Left renal cortex interstitium (tissue), 4 donors: ENCODE measurements around the gene FAM221B. TPM values are rescaled to one million over a fixed set of nuclear protein-coding genes. Genes with fewer than 3 reads are reported as not detected.

ENCODE experiments used
- DNase-seq, 4 donors: peaks; one replicate each; pipeline ENCODE4 v3.0.0-alpha.2; 2013; ENCODE audit warnings: low read depth in 4 of 4, low spot score in 2 of 4, missing footprints in 1 of 4
- polyA plus RNA-seq, 4 donors: library from polyadenylated mRNA; unstranded; fragments of 120-200 nt; gene quantifications; one replicate each; pipeline ENCODE4 v1.2.1, GENCODE V29; 2013; ENCODE audit not compliant: insufficient read length in 4 of 4

Gene FAM221B, protein sequence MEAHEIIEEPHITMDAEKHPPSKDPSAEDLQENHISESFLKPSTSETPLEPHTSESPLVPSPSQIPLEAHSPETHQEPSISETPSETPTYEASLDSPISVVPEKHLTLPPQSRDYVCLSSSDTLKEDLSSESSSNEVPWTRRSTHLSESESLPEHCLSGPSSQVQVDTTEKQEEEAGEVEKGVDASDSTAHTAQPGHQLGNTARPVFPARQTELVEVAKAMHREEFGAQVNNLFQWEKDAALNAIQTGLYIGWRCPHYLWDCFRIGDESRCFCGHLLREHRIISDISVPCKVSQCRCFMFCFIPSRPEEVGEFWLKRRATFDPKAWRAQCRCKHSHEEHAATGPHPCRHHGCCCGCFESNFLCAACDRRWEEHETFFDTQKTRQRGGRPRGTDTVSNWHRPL
- under 1 TPM in 3 of 4 donors, not detected in 1; 0.08 to 0.60 (median 0.22) TPM for polyA plus RNA-seq

DNA sequence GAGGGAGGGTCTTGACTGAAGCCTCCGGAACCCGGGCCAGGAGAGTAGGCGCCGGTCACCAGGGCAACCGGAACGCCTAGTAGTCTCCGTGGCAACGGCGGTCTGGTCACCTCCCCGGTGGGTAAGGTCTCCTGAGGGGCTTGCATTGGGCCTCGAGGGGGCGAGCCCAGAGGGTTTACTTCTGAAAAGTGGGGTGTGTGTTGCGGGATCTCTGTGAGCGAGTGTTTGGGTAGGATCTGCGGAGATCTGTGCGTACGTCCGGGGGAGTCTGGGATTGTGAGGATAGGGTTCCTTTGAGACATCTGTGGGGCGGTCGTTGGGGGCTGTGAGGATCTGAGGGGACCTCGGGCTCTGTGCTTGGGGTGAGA is at the start of gene FAM221B:
Gene FAM221B (minus strand): TSS at position 17 of the 368 bp plus-strand sequence. CDS start 2,571 bp downstream, outside the sequence.
- peak in 1 of 4 donors; percentile 29 for DNase-seq

DNA sequence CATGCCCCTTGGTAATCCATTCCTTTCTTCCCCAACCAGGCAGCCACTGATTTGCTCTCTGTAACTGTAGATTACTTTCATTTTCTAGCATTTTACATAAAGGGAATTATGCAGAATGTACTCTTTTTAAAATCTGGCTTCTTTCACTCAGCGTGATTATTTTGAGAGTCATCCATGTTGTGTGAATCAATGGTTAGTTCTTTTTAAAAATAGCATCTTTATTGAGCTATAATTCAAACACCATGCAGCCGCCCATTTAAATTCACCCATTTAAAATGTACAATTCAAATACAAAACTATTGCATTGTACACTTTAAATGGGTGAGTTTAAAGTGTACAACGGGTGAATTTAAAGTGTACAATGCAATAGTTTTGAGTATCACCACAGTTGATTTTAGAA is 44.0 kb upstream of the FAM221B start:
- no peak for DNase-seq

DNA sequence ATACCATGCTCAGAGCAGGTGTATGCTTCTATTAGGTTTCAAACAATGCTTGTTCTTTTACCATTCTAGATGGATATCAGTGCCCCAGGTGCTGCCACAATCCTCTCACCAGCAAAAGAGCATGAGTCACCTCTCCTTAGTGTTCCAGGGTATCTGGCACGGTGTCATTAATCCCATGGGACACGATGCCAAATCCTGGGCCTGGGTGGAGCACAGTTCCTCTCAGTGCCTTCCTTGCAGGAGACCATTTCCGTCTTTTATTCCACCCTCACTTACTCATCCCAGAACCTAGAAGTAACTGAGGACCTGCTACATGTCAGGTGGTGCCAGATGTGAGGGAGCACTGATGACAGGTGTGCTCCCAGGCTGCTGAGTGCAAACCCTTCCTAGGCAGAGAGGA is 43.0 kb upstream of the FAM221B start:
- no peak for DNase-seq

DNA sequence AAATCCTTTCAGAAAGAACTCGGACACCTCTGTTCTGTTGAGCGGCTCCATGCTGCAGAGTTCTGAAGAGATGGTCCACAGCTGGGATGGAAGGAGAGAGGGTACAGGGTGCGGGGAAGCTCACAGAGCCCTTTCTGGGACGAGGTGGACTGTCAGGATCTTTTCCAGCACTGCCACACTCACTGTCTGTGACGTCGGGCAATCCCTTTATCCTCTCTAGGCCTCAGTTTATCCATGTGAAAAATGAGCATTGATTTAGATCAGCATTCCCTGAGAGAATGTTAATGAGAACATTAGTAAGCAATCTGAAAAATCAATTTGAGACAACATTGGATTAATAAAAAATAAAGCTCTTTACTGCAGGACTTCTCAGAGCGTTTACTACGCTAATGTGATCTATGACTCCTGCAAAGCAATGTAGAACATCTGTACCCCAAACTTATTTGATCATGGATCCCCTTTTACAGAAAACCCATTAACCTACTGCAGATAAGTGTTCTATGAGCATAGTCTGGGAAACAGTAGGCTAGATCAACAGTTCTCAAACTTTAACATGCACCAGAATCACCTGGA is 41.9 kb upstream of the FAM221B start, which contains the start of gene OR13J1:
Gene OR13J1 (minus strand): TSS at position 51 of the 573 bp plus-strand sequence. CDS start 0 bp downstream, at position 51.
- no peak for DNase-seq

DNA sequence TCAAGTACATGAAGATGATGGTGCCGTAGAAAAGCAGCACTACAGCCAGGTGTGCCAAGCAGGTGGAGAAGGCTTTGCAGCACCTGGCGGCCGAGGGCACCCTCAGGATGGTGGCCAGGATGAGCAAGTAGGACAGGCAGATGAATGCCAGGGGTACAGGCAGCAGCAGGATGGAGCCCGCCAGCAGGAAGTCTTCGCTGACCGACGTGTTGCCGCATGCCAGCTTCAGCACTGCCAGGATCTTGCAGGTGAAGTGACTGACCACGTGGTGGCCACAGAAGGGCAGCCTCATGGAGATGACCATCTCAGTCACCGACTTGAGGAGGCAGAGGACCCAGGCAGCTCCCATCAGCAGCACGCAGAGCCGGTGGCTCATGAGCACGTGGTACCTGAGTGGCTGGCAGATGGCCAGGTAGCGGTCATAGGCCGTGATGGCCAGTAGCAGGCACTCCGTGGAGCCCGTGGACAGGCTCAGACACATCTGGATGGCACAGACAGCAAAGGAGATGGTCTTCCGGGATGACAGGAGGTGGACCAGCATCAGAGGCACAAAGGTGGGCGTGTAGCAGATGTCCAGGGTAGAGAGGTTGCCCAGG is 41.2 kb upstream of the FAM221B start:
- DNase-seq: no peak

DNA sequence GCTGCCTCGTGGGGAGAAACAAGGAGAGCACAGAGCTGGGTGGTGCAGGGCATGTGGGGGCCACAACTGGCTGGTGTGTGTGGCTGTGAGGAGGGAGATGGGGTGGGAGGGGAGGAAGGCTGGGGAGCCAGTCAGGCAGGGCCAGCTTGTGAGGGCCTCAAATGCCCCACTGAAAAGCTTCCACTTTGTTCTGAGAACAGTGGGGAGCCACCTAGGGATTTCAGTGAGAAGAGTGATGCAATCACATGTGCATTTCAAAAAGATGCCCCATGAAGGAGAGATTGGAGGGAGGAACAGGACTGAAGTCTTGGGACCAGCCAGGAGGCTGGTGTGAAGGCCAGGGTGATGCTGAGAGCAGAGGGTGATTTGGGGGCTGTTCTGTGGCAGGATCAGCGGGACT is 40.4 kb upstream of the FAM221B start:
- DNase-seq: no peak

DNA sequence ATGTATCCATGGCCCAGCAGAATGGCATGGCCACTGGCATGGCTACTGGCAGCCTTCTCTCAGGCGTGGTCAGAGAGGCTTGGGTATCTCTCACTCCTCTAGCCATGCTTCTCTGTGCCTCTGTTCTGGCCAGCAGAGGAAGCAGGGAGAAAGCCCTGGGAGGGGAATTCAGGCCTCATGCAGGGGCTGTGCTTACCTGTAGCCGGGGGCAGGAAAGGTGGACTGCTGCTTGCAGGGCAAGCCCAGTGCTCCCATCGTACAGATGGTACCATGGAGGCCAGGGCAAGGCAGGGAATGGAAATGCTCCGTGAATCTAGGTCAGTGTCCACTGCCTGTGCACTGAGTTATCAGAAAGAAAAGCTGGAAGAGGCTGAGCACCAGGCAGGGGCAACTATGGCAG is 39.0 kb upstream of the FAM221B start:
- DNase-seq: no peak

DNA sequence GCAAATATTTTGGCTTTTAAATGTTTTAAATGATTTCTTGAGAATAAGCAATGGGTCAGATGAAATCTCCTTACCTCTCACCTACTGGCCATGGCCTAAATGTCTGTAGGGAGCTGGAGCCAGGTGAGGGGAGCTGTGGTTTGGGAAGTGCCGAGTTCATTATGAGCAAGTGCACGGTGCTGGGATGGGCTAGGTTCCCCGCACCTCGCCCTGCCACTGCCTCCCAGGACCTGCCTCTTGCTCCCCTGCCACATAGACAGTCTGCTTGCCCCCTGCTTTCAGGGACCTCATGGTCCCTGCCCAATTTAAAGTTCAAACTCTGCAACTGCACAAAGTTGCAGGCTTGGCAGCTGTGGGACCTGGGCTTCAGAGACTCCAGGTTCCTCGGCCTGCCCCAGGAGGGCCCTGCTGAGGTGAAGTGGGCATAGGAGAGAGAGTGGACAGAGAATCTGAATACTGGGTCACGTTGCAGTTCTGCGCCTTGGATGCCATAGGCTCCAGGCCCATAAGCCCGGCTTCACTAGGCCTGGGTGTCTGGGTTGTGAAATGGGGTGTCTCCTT is 36.2 kb upstream of the FAM221B start:
- DNase-seq: no peak

DNA sequence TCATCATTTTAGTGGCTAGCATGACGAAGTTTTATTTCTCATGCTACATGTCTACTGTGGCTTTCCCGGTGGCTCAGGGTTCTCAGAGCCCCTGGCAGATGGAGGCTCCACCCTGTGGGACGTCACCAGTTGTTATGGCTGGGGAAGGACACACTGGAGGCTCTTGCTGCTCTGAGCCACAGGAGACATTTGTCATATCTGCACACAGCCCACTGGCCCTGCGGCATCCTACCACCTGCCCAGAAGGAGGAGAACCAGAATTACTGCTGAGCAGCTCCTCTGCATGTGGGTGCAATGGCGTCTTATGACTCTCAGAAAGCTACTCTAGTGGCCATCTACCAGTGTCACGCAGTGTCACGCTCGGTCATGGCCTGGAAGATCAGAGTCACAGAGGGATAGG is 35.1 kb upstream of the FAM221B start:
- no peak for DNase-seq

DNA sequence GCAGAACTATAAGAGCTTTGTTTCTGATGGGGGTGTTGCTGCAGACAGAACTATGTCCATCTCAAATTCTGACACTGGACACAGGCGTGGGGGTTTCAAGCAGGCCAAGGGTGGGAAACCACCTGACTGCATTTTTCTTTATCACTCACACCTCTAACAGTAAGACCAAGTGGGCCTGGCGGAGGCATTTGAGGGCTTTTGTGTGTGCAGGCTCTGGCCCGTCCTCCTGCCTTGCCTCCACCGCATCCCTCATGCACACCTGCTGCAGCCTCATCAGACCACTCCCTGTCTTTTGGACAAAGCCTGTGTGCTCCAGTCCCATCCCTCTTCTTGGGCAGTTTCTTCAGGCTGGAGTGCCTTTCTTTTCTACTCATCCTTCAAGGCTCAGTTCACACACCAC is 33.8 kb upstream of the FAM221B start:
- DNase-seq: no peak

DNA sequence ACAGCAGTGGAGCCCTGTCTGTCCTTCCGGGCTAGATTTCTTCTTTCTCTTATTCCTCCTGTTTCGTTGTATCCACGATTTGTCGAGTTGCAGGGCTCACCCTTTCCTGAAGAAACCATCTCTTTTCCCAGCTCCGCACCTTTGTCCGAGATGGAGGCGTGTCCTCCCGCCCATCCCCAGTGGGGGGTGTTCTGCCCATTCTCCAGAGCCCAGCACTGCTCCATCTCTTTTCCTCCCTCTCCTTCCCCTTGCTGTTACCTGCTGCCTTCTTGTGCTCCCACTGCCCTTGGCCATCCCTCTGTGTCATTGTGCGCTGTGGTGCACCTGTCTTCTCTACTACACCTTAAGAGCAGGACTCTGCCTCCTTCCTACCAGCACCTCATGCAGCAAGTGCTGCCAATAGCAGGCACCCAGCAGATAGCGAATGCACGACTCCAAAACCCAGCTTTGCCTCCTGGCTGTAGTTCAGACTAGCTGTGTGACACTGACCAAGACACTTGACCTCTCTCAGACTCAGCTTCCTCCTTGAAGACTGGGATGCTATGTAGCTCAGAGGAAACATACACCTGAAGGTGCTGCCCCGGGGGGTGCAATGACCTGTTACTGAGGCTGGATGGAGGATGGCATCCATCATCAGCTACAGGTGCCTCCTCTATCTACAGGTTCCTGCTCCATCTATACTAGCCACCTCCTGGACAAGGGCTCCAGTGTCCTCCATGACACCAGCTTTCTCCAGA is 32.8 kb upstream of the FAM221B start:
- DNase-seq: no peak

DNA sequence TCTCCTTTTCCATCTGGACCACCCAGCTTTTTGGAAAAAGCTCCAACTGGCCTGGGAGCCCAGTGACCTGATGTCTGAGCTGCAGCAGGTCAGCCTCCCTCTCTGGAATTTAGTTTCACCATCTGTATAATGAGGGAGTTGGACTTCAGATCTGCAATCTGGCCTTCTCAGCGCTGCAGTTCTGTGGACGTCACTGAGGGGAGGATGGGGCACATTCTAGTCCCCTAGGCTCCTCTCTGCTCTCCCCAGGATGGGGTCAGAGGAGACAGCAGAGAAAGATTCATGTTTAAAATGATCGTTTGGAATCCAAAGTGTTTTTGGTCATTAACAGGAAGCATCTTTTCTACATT is 31.4 kb upstream of the FAM221B start:
- no peak for DNase-seq

DNA sequence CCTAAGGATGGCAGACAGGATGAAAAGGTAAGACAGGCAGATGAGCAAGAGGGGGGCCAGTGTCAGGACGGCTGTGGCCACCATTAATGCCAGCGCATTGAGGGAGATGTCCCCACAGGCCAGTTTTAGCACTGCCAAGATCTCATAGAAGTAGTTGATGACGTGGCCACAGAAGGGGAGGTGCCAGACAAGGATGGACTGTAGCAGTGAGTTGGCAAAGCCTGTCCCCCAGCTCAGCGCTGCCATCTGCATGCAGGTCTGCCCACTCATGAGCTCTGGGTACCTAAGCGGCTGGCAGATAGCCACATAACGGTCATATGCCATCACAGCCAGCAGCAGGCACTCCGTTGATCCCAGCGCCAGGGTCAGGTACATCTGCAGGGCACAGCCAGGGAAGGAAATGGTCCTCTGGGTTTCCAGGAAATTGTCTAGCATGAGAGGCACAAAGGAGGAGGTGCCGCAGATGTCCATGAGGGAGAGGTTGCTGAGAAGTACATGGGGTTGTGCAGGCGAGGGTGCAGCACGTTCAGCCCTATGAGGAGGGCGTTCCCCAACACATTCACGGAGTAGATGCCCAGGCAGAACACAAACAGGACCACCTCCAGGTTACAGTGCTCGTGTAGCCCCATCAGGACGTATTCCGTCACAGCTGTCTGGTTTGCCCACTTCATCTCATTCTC is 30.9 kb upstream of the FAM221B start:
- DNase-seq: no peak

DNA sequence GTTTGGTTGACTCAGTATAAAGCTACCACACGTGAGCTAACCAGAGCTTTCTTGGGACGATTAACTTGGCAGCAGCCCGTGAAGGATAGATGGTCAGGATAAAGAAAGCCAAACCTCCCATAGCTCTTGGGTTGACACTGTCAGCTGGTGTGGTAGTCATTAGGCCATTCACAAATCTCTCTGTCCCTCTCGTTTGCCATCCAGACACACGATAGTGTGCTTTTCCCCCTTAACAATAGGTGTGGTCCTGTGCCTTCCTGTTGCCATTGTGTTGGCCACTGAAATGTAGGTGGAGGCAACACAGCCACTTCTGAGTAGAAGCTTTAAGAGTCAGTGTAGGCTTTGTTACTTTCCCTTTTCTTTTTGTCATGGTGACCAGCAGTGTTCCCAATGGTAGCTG is 29.9 kb upstream of the FAM221B start:
- DNase-seq: no peak

DNA sequence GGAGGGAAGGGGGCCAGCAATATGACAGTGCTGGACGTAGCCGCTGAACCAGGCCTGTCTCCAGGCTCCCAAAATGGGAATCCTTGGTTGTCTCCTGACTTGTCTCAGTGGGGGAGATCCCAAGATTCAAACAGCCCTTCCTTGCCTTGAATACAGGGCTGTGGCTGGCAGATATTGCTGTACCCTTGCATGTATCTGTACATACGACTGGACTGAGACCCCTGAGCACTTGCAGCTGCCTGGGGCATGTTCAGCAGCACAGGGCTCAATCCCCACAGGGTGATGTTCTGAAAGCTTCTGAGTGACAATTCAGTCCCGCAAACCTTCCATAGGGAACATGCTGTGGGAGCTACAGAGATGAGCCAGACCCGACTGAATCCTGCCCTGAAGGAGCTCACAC is 28.4 kb upstream of the FAM221B start:
- no peak for DNase-seq

DNA sequence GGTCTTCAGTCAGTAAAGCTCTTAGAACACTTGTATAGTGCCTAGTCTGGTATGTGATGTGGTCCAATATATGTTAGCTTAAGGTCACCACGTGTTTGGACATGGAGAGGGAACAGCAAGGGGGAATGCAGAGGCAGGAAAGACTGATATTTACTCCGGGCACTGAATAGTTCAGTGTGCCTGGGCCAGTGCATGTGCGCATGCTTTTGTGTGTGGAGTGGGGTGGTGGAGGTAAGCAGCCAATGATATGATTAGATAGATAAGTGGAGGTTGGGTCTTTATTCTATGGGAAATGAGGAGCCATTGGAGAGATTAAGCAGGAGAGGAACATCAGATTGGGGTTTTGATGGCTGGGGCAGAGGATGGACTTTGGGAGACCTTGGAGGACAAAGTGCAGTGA is 27.7 kb upstream of the FAM221B start:
- DNase-seq: no peak

DNA sequence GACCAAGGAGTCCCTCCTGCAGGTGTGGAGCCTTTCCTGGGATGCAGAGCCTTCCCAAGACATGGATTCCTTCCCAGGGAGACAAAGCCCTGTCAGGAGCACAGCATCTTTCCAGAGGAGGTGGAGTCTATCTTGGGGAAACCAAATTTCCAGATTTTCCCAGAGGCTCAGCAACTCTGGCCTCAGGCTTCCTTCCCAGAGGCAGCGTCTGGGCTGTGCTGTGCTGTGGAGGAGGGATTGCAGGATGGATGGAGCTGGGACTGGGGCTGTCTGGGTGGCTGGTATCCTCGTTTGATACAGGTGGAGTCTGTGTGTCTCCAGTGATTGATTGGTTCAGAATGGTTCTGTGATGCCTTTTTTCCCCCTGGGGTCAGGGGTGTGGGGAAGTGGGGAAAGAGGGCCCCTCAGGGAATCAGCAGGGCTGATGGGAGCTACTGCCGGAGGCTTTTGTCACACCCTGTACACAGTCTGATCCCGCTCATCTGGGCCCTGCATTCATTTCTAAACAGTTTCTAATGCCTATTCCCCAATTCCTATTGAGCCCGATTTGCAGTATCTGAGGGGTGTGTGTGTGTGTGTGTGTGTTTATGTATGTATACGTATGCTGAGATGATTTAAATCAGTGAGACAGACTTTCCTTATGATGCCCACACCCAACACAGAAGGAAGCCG is 25.7 kb upstream of the FAM221B start:
- no peak for DNase-seq

DNA sequence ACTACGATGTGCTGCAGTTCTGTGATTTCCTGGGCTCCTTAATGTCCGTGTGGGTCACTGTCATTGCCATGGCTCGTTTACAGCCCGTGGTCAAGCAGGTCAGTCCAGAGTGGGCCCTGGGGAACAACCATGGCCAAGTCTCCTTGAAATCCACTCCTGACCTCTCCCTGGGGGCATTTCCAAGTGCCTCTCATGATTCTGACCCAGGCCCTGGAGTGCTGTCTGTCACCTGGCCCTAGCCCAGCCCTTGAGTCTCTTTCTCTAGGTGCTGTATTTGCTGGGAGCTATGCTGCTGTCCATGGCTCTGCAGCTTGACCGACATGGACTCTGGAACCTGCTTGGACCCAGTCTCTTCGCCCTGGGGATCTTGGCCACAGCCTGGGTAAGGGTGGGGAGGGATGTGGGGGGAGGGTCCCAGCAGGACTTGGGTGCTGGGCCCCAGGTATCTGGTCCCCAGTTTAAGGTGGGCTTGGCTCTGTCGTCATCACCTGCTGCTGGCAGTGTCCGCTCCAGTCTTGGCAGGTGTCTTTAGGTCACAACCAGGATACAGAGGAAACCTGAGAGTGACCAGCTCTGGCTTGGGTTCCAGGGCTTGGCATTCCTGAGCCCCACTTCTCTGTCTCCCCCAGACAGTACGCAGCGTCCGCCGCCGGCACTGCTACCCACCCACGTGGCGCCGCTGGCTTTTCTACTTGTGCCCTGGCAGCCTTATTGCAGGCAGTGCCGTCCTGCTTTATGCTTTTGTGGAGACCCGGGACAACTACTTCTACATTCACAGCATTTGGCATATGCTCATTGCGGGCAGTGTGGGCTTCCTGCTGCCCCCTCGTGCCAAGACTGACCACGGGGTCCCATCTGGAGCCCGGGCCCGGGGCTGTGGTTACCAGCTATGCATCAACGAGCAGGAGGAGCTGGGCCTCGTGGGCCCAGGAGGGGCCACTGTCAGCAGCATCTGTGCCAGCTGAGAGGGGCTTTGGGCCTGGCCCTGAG is 24.6 kb upstream of the FAM221B start:
- no peak for DNase-seq
